ENCODE results near the gene TSC2. TPM values are rescaled to one million over a fixed set of nuclear protein-coding genes. Genes with fewer than 3 reads are reported as not detected.
"Not testable (repeated sequence)": the region's sequence is repeated elsewhere in the genome, so short reads cannot be mapped to it uniquely, and the experiment has no call there.

The TSC2 gene
- total RNA-seq, 2 experiments from 2014 or later = 101 to 115 TPM

DNA sequence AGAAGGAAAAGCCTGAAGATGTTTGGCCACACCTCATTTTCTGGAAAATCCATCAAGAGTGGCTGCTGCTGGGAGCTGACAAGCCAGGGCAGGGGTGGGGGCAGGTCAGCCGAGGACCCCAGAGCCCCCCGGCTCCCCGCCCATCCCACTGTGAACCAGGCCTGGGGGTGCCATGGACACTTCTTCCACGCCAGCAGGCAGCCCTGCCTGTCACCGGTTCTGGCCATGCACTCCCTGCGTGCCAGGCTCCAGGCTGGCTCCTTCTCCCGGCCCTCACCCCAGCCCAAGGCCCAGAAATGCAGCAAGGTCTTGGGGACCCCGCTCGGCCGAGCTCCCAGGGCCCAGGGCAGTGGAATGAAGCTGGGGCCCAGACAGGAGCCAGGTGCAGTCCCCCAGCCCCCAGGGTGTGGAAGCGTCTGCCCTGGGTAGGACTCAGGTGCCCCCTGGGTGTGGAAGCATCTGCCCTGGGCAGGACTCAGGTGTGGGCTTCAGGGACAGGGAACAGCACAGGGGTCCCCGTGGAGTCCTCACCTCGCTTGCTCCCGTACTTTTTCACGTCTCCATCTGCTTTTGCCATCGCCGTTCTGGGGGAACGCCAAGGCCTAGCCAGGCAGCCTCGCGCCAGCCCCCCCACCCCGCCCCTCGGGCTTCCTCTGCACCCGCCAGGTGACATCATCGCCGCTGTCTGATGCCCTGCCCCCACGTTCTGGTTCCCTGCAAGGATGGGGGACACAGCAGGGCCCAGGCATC is 75.3 kb downstream of the TSC2 start:
- H3K36me3 Mint-ChIP-seq; H3K9me3 Mint-ChIP-seq (ENCODE audit: low read depth); H3K27me3 Mint-ChIP-seq; H3K27ac Mint-ChIP-seq; CTCF ChIA-PET; H3K4me1 Mint-ChIP-seq; ATAC-seq; DNase-seq; H3K4me3 Mint-ChIP-seq: not testable (repeated sequence)

GRCh38 chr16:2123706-2124376 is 76.1 kb downstream of the TSC2 start:
- CTCF ChIA-PET = interaction anchor here (0.6 kb wide), 1 partner anchor 1480 kb away, joined by 3 read pairs; no protein-coding TSS in a partner anchor
- H3K4me3 Mint-ChIP-seq; H3K27me3 Mint-ChIP-seq; H3K4me1 Mint-ChIP-seq; H3K9me3 Mint-ChIP-seq (ENCODE audit: low read depth); ATAC-seq; H3K36me3 Mint-ChIP-seq; DNase-seq; H3K27ac Mint-ChIP-seq: not testable (repeated sequence)

- H3K4me3 Mint-ChIP-seq; H3K9me3 Mint-ChIP-seq (ENCODE audit: low read depth); ATAC-seq; H3K27ac Mint-ChIP-seq; H3K4me1 Mint-ChIP-seq; DNase-seq; H3K36me3 Mint-ChIP-seq; CTCF ChIA-PET; H3K27me3 Mint-ChIP-seq: not testable (repeated sequence)
Observed at GRCh38 chr16:2124377-2124693, 76.5 kb downstream of the TSC2 start.

DNA sequence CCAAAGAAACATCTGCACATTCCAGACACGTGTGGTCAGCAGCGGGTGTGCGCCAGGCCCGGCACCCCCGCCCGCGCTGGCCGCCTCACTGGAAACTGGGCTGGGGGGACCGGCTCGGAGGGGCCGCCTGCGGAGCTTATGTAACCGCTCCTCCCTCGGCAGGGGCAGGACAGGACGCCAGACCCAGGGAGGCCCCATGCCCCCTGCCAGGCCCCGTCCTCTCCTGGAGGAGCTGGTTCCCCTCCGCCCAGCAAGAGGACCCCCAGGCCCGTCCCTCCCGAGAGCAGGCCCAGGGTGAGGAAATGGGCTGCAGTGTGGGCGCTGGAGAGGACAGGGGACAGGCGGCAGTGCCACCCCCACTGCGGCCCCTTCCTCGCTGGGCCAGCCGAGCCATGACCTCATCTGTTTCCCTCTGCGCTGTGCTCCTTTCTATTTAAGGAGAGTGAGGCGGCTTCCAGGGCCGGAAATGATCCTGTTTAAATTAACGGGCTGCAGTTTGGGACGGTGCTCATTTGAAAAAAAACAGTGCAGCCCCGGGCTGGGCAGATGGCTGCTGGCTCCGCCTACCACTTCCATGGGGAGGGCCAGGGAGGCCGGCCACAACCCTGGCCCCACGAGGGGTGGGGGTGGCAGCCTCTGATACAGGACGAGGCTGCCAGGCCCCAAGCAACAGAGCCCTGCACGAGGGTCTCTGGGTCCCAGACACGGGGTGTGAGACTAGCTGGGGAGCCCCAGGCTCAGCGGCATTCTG is 77.1 kb downstream of the TSC2 start:
- H3K36me3 Mint-ChIP-seq; CTCF ChIA-PET; H3K27me3 Mint-ChIP-seq; ATAC-seq; DNase-seq; H3K4me3 Mint-ChIP-seq; H3K4me1 Mint-ChIP-seq; H3K9me3 Mint-ChIP-seq (ENCODE audit: low read depth); H3K27ac Mint-ChIP-seq: not testable (repeated sequence)

- DNase-seq; H3K4me3 Mint-ChIP-seq; H3K9me3 Mint-ChIP-seq (ENCODE audit: low read depth); CTCF ChIA-PET; H3K36me3 Mint-ChIP-seq; H3K27ac Mint-ChIP-seq; H3K4me1 Mint-ChIP-seq; H3K27me3 Mint-ChIP-seq; ATAC-seq: not testable (repeated sequence)
Observed at GRCh38 chr16:2125609-2126008, 77.8 kb downstream of the TSC2 start.

- H3K27ac Mint-ChIP-seq; DNase-seq; H3K27me3 Mint-ChIP-seq; H3K4me1 Mint-ChIP-seq; H3K4me3 Mint-ChIP-seq; H3K9me3 Mint-ChIP-seq (ENCODE audit: low read depth); ATAC-seq; CTCF ChIA-PET; H3K36me3 Mint-ChIP-seq: not testable (repeated sequence)
Observed at GRCh38 chr16:2126161-2126743, 78.5 kb downstream of the TSC2 start.

DNA sequence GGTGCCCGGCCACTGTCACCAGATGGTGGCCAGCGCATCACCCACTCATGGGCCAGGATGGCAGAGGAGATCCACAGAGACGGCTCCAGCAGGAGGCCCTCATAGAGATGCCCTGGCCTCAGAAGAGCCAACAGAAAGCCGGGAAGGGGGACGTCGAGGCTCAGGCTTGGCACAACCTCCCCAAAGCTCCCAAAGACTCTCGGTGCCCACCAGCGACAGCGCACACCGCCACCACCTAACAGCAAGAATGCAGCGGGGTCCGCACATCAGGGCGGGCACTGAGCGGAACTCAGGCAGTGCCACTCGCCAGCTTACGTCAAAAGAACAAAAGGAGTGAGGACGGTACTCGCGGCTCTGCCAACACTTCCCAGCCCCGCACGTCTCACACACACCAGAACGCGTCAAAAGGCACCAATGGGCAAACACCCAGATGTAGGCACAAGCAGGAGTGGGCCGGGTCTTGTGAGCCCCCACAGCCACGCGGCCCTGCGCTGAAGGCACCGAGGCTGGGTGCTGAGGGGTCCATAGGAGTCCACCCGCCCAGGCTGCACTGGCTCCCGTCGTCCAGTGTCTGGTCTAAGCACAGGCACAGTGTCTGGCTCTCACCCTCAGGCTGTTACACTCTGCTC is 79.3 kb downstream of the TSC2 start:
- DNase-seq; H3K4me1 Mint-ChIP-seq; ATAC-seq; CTCF ChIA-PET; H3K27me3 Mint-ChIP-seq; H3K4me3 Mint-ChIP-seq; H3K9me3 Mint-ChIP-seq (ENCODE audit: low read depth); H3K27ac Mint-ChIP-seq; H3K36me3 Mint-ChIP-seq: not testable (repeated sequence)

DNA sequence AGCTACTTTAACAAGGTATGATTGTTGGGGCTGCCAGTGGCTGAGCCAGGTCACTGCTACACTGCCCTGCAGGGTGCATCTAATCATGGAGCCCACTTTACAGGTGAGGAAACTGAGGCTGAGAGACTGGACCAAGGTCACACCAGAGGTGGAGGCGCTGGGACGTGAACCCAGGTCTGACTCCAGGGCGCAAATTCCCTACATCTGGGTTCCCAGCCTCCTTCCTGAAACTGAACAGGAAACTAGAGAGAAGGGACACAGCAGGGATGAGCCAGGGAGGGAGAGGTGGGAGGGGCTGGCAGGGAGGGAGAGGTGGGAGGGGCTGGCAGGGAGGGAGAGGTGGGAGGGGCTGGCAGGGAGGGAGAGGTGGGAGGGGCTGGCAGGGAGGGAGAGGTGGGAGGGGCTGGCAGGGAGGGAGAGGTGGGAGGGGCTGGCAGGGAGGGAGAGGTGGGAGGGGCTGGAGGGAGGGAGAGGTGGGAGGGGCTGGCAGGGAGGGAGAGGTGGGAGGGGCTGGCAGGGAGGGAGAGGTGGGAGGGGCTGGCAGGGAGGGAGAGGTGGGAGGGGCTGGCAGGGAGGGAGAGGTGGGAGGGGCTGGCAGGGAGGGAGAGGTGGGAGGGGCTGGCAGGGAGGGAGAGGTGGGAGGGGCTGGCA is 80.0 kb downstream of the TSC2 start:
- CTCF ChIA-PET; H3K9me3 Mint-ChIP-seq (ENCODE audit: low read depth); H3K27ac Mint-ChIP-seq; H3K27me3 Mint-ChIP-seq; H3K36me3 Mint-ChIP-seq; H3K4me1 Mint-ChIP-seq; H3K4me3 Mint-ChIP-seq; DNase-seq: not testable (repeated sequence)
- ATAC-seq = peak; percentile 9

GRCh38 chr16:2129251-2129650 is 81.5 kb downstream of the TSC2 start:
- H3K27ac Mint-ChIP-seq = peak overlapping the region; percentile 89
- DNase-seq; H3K36me3 Mint-ChIP-seq; H3K4me1 Mint-ChIP-seq; H3K27me3 Mint-ChIP-seq; H3K9me3 Mint-ChIP-seq (ENCODE audit: low read depth); H3K4me3 Mint-ChIP-seq; ATAC-seq: not testable (repeated sequence)
- CTCF ChIA-PET = interaction anchor here (1.1 kb wide), 1 partner anchor 11 kb away, joined by 4 read pairs; no protein-coding TSS in a partner anchor

DNA sequence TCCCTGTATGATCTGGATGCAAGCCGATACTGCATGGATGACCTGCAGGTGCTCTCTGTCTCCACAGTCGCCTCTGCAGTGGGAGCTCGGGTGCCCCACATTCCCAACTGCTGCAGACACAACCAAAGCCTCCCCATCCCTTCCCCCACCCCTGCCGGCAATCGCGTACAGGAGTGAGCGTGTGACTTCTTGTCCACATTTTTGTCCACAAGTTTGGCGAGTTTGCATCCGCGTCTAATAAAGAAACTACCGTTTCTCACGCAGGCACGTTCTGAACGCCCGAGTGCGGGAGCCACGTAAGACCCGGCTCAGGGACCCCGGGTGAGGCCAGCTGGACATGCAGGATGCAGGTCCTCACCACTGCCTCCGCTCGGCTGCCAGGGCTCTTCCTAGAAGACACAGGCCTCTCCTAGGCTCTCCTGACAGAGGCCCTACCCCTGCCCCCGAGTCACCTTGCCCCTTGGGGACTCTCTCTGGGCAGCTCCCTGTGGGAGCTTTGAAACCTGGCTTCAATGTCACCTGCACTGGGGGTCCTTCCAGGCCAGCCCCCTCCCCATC is 82.2 kb downstream of the TSC2 start:
- H3K27me3 Mint-ChIP-seq; DNase-seq; H3K36me3 Mint-ChIP-seq; H3K4me1 Mint-ChIP-seq; H3K9me3 Mint-ChIP-seq (ENCODE audit: low read depth); H3K4me3 Mint-ChIP-seq; ATAC-seq; H3K27ac Mint-ChIP-seq; CTCF ChIA-PET: not testable (repeated sequence)

- CTCF ChIA-PET; H3K36me3 Mint-ChIP-seq; H3K4me3 Mint-ChIP-seq; H3K27me3 Mint-ChIP-seq; ATAC-seq; DNase-seq; H3K27ac Mint-ChIP-seq; H3K9me3 Mint-ChIP-seq (ENCODE audit: low read depth): not testable (repeated sequence)
- peaks cover 11% of the 10 kb centered on the region for H3K4me1 Mint-ChIP-seq
Observed at GRCh38 chr16:2133797-2134196, 86.0 kb downstream of the TSC2 start.

DNA sequence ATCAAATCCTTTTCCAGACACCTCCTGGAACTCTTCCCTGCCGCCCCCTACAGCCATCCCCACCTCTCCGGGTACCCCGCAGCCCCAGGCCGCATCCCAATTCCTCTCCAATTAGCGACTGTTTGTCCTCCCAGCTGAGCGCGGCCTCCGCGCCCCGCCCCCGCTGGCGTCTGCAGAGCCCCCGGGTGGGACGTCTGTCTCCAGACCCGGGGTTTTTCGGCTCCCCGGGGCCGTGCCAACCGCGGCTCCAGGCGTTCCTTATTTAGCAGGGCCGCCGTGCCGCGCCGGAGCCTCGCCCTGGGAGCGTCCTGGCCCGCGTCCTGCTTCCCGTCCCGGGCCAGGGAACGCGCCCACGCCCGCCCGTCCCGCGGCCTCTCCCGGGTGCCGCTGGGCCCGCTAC is 87.3 kb downstream of the TSC2 start:
- H3K4me1 Mint-ChIP-seq, DNase-seq, H3K27ac Mint-ChIP-seq: not testable (repeated sequence)

More for the DNA sequence above, 87.3 kb downstream of the TSC2 start:
- H3K36me3 Mint-ChIP-seq; CTCF ChIA-PET; H3K27me3 Mint-ChIP-seq; ATAC-seq; H3K9me3 Mint-ChIP-seq (ENCODE audit: low read depth): not testable (repeated sequence)
- H3K4me3 Mint-ChIP-seq = peak overlapping the region; percentile 73

All from activated CD8-positive, alpha-beta memory T cell treated with anti-CD3 and anti-CD28 coated beads, Interleukin-2, amount 10 ng/mL, durations not matched to agents 7 days and 5 days (primary cell).